Small intestine (tissue), 7 donors: ENCODE results near the gene TLK1. TPM values are rescaled to one million over a fixed set of nuclear protein-coding genes. Genes with fewer than 3 reads are reported as not detected.

Experiments used
- DNase-seq, 2 donors: peaks; one replicate each; pipeline versions ENCODE4 v3.0.0 to v3.0.0-alpha.2; 2013
- FAIRE-seq: peaks from 2 replicates; lab custom pipeline; 2012; peaks lifted over from hg19 to GRCh38; lab: Jason Lieb, UNC
- H3K27ac ChIP-seq, 3 donors: one replicate each; pipeline ENCODE4 v1.5.1; 2013; ENCODE audit warnings: low read length in 2 of 3, mild to moderate bottlenecking in 2 of 3, control low read depth in 1 of 3, inconsistent platforms in 1 of 3, low read depth in 1 of 3, moderate library complexity in 1 of 3
- H3K27me3 ChIP-seq, 3 donors: one replicate each; pipeline ENCODE4 v1.6.1; 2013; ENCODE audit warnings: low read length in 3 of 3, inconsistent platforms in 1 of 3; ENCODE audit not compliant: control insufficient read depth in 3 of 3, insufficient read depth in 3 of 3
- H3K36me3 ChIP-seq, 3 donors: one replicate each; pipeline ENCODE4 v1.6.1; 2013; ENCODE audit warnings: low read length in 3 of 3, inconsistent platforms in 1 of 3, low read depth in 1 of 3, mild to moderate bottlenecking in 1 of 3, moderate library complexity in 1 of 3; ENCODE audit not compliant: control insufficient read depth in 3 of 3, insufficient read depth in 2 of 3
- H3K4me1 ChIP-seq, 3 donors: one replicate each; pipeline ENCODE4 v1.6.1; 2013; ENCODE audit warnings: low read length in 2 of 3, inconsistent platforms in 1 of 3, low read depth in 1 of 3, mild to moderate bottlenecking in 1 of 3, moderate library complexity in 1 of 3; ENCODE audit not compliant: control insufficient read depth in 3 of 3, insufficient read depth in 2 of 3
- H3K4me3 ChIP-seq, 3 donors: one replicate each; pipeline ENCODE4 v1.5.1; 2013; ENCODE audit warnings: low read length in 3 of 3, control low read depth in 1 of 3, inconsistent platforms in 1 of 3, low read depth in 1 of 3, mild to moderate bottlenecking in 1 of 3, moderate library complexity in 1 of 3
- H3K9me3 ChIP-seq, 2 donors: one replicate each; pipeline ENCODE4 v1.6.1; 2013; ENCODE audit warnings: low read depth in 1 of 2, low read length in 1 of 2; ENCODE audit not compliant: control insufficient read depth in 2 of 2, insufficient read depth in 1 of 2
- WGBS, 3 donors: extraction: QIAGEN DNeasy Blood & Tissue Kit; methylation state at CpG; one replicate each; pipeline ENCODE4 v1.1.7; 2013; 5-methylcytosine and 5-hydroxymethylcytosine counted together
- polyA plus RNA-seq, 4 donors: library from polyadenylated mRNA; stranded (reverse) in 3 of 4; unstranded in 1 of 4; fragments of 200-250 nt in 3 of 4; fragments of 120-200 nt in 1 of 4; gene quantifications; one replicate each; pipeline versions ENCODE4 v1.2.1 to v1.2.3, GENCODE V29; 2013
- donor health status: healthy with polysubstance abuse.
- donor health status: control.
- donor health status: control.
- donor health status: Bipolar disorder and iron deficiency.
- donor health status: healthy.

The TLK1 gene
- polyA plus RNA-seq, 4 donors = 10.0 to 27.8 (median 11.6) TPM

DNA sequence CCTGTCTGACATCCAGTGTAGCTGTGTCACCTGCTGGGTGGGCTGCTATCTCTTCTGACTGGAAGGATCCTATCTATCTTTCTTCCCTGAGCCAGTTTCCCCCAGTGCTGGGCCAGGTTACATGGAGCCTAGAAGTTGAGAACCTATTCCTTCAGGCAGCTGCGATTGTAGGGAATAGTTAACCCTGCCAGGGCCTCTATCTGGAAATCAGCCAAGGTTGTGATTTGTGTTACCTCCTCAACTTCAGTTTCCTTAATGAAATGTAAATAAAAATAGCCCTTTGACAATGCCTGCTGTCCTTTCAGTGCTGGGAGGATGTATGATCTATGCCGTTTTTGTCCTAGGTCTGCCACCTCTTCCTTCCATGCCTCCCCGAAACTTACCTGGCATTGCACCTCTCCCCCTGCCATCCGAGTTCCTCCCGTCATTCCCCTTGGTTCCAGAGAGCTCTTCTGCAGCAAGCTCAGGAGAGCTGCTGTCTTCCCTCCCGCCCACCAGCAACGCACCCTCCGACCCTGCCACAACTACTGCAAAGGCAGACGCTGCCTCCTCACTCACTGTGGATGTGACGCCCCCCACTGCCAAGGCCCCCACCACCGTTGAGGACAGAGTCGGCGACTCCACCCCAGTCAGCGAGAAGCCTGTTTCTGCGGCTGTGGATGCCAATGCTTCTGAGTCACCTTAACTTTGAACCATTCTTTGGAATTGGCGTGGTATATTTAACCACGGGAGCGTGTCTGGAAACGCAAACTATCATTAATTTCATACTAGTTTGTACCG, 195.1 kb downstream of the TLK1 start:
- H3K27me3 ChIP-seq = no peaks in the 10 kb centered on the region
- H3K36me3 ChIP-seq = peaks cover 15 to 63% (median 33%) of the 10 kb centered on the region in 3 donors
- FAIRE-seq (no peak), DNase-seq (no peak)
- 79 to 84% (median 79%) methylated on average over 20 of the region's 20 CpGs for WGBS, 3 donors
- no peak overlapping the region for H3K4me3 ChIP-seq
- no peaks in the 10 kb centered on the region for H3K4me1 ChIP-seq
- no peak overlapping the region for H3K27ac ChIP-seq
- H3K9me3 ChIP-seq = no peaks in the 10 kb centered on the region

DNA sequence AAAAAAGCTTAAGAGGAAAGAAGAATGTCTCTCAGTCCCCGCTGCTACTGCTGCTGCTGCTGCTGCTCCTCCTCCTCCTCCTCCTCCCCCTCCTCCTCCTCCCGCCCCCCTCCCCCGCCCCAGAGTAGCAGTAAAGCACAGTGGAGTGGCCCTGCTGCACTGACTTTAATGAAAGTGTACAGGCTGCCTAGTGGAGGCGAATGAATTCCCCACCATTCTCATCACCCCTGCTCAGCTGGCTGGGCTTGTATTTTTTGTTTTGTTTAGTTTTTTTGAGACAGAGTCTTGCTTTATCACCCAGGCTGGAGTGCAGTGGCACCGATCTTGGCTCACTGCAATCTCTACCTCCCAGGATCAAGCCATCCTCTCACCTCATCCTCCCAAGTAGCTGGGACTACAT, 197.3 kb downstream of the TLK1 start:
- DNase-seq (no peak), FAIRE-seq (no peak)
- Histone ChIP-seq H3K9me3 (no peaks in the 10 kb centered on the region), H3K27me3 (no peaks in the 10 kb centered on the region), H3K27ac (no peak overlapping the region), H3K36me3 (peaks cover 15 to 60% (median 31%) of the 10 kb centered on the region in 3 donors), H3K4me1 (no peaks in the 10 kb centered on the region), H3K4me3 (no peak overlapping the region)
- WGBS, 3 donors = 74 to 82% (median 81%) methylated on average over 5 of the region's 5 CpGs

DNA sequence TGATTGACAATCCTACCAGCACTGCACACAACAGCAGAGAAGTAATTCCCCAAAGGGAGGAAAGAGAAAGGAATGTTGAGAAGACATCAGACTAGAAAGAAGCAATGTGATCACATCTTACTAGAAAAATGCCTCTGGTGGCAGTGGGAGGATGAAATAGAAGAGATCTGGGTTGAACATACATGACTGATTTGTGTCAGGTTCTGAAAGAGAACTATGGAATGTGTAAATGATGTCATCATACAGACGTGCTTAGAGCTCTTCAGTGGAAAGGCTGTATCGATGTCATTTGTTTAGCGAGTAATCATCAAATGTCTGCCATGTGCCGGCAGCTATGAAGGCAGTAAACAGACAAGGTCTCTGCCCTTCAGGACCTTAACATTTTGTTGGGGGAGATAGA, 206.8 kb downstream of the TLK1 start:
- 66 to 83% (median 68%) methylated on average over 4 of the region's 4 CpGs for WGBS, 3 donors
- H3K9me3 ChIP-seq = no peaks in the 10 kb centered on the region
- H3K36me3 ChIP-seq = peaks cover 8 to 44% (median 39%) of the 10 kb centered on the region in 3 donors
- H3K4me1 ChIP-seq = no peaks in the 10 kb centered on the region
- FAIRE-seq (no peak), DNase-seq (no peak)
- H3K27me3 ChIP-seq = no peaks in the 10 kb centered on the region
- H3K4me3 ChIP-seq = no peak overlapping the region
- H3K27ac ChIP-seq = no peak overlapping the region

DNA sequence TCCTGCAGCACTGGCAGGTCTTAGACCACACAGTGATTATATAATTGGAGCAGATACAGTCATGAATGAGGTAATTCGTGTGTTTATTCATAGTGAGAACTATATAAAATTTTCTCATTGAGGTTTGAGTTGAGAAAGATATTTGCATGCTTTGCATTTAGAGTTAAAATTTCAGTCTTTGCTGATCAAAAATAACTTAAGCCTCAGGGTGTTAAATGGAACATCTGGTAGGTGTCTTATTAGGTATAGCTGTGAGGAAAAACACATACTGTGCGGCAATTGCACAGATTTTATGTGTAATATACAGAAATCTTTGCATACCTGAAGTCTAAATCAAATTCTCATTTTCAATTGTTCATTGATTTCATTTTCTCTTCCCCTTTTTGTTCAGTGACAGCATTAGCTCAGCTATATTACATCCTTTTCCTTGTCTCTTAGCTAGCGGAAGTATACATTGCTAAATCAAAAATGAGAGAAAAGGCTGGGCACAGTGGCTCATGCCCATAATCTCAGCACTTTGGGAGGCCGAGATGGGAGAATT, 210.4 kb downstream of the TLK1 start:
- DNase-seq (no peak), FAIRE-seq (no peak)
- Histone ChIP-seq H3K36me3 (peaks cover 5 to 31% (median 28%) of the 10 kb centered on the region in 3 donors), H3K4me1 (no peaks in the 10 kb centered on the region), H3K9me3 (no peaks in the 10 kb centered on the region), H3K27me3 (no peaks in the 10 kb centered on the region), H3K4me3 (no peak overlapping the region), H3K27ac (no peak overlapping the region)
- 85 to 92% (median 90%) methylated on average over 4 of the region's 4 CpGs for WGBS, 3 donors

DNA sequence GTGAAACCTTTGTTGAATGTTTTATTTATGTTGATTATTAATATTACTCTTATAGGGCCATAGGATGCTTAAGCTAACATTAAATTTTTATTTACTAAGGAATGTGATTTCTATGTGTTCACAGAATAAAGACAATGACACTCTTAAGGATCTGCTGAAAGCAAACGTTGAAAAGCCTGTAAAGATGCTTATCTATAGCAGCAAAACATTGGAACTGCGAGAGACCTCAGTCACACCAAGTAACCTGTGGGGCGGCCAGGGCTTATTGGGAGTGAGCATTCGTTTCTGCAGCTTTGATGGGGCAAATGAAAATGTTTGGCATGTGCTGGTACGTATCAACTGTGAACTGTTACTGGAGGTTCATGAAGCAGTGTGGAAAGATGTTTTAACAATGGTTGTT, 211.3 kb downstream of the TLK1 start:
- no peak overlapping the region for H3K4me3 ChIP-seq
- no peaks in the 10 kb centered on the region for H3K4me1 ChIP-seq
- 76 to 79% (median 79%) methylated on average over 5 of the region's 5 CpGs for WGBS, 3 donors
- no peak overlapping the region for H3K27ac ChIP-seq
- peaks cover 3 to 27% (median 24%) of the 10 kb centered on the region in 3 donors for H3K36me3 ChIP-seq
- H3K27me3 ChIP-seq = no peaks in the 10 kb centered on the region
- H3K9me3 ChIP-seq = no peaks in the 10 kb centered on the region
- FAIRE-seq = no peak
- DNase-seq = no peak

DNA sequence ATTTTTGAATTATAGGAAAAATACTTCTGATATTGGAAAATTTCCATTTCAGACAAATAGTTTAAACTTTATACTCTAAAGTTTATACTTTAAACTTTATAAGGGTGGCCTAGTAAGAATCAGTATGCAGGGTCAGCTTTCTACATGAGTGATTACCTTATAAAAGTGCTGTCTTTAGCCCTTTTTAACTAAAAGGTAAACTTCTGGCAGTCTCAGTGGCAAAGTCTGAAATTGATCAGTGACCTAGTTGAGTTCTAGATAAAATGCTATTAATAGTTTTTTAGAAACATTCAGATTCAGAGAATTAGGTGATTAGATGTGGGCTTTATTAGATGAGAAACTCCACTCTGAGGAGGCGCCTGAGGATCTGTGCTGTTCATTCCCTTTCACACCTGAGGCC, 216.1 kb downstream of the TLK1 start:
- peaks cover 0 to 8% (median 2%) of the 10 kb centered on the region in 3 donors for H3K36me3 ChIP-seq
- 85 to 95% (median 93%) methylated on average over 1 of the region's 1 CpG for WGBS, 3 donors
- H3K27ac ChIP-seq = no peak overlapping the region
- no peaks in the 10 kb centered on the region for H3K9me3 ChIP-seq
- no peak for DNase-seq
- H3K27me3 ChIP-seq = no peaks in the 10 kb centered on the region
- no peak for FAIRE-seq
- H3K4me3 ChIP-seq = no peak overlapping the region
- no peaks in the 10 kb centered on the region for H3K4me1 ChIP-seq

DNA sequence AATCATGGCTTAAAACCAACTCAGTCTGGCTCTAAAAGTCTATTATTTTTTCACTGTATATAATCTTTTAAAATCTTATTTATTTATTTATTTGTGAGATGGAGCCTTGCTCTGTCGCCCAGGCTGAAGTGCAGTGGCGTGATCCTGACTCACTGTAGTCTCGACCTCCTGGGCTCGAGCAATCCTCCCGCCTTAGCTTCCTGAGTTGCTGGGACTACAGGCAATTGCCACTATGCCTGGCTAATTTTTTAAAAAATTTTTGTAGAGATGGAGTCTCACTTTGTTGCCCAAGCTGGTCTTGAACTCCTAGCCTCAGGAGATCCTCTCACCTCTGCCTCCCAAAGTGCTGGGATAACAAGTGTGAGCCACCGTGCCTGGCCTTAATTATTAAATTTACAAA, 217.1 kb downstream of the TLK1 start:
- Histone ChIP-seq H3K36me3 (peaks cover 0 to 6% (median 0%) of the 10 kb centered on the region in 3 donors), H3K4me3 (no peak overlapping the region), H3K27ac (no peak overlapping the region), H3K9me3 (no peaks in the 10 kb centered on the region), H3K27me3 (no peaks in the 10 kb centered on the region), H3K4me1 (no peaks in the 10 kb centered on the region)
- FAIRE-seq (no peak), DNase-seq (no peak)
- 76 to 83% (median 81%) methylated on average over 6 of the region's 6 CpGs for WGBS, 3 donors

DNA sequence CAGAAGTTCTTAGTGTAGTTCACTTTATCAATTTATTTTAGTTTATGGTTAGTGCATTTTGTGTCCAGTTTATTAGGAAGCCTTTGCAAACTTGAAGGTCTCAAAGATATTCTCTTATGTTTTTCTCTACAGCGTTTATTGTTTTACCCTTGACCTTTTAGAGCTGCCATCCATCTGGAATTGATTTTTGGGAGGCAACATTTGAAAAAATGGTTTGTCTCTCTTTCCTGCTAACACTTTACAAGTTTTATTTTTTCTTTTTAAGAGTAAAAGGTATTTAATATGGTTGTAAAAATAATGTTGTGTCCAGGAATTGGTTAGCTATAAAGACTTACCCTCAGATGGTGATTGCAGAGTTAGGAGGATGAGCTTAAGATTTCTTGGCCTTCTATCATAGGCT, 217.7 kb downstream of the TLK1 start:
- peaks cover 0 to 6% (median 0%) of the 10 kb centered on the region in 3 donors for H3K36me3 ChIP-seq
- 69 to 94% (median 71%) methylated on average over 1 of the region's 1 CpG for WGBS, 3 donors
- no peaks in the 10 kb centered on the region for H3K27me3 ChIP-seq
- FAIRE-seq (no peak), DNase-seq (no peak)
- no peak overlapping the region for H3K4me3 ChIP-seq
- no peaks in the 10 kb centered on the region for H3K4me1 ChIP-seq
- no peaks in the 10 kb centered on the region for H3K9me3 ChIP-seq
- H3K27ac ChIP-seq = no peak overlapping the region
